GM18951 (cell line): ENCODE data around the gene SLC16A11.

Experiments
- POLR2A ChIP-seq: IDR thresholded peaks from 4 replicates; pipeline ENCODE4 v1.6.1; 2011; ENCODE audit warnings: mild to moderate bottlenecking; ENCODE audit not compliant: insufficient read length, insufficient read depth; ENCODE audit errors: extremely low read depth
- in situ Hi-C: fragments of 300-500 bp; cut with MboI; formaldehyde crosslinking; loops from one replicate; pipeline ENCODE4 v1.12.0; 2022; ENCODE audit warnings: low sequenced_read_pairs, mixed read lengths, inconsistent platforms; ENCODE audit not compliant: unreplicated experiment

Gene SLC16A11

DNA sequence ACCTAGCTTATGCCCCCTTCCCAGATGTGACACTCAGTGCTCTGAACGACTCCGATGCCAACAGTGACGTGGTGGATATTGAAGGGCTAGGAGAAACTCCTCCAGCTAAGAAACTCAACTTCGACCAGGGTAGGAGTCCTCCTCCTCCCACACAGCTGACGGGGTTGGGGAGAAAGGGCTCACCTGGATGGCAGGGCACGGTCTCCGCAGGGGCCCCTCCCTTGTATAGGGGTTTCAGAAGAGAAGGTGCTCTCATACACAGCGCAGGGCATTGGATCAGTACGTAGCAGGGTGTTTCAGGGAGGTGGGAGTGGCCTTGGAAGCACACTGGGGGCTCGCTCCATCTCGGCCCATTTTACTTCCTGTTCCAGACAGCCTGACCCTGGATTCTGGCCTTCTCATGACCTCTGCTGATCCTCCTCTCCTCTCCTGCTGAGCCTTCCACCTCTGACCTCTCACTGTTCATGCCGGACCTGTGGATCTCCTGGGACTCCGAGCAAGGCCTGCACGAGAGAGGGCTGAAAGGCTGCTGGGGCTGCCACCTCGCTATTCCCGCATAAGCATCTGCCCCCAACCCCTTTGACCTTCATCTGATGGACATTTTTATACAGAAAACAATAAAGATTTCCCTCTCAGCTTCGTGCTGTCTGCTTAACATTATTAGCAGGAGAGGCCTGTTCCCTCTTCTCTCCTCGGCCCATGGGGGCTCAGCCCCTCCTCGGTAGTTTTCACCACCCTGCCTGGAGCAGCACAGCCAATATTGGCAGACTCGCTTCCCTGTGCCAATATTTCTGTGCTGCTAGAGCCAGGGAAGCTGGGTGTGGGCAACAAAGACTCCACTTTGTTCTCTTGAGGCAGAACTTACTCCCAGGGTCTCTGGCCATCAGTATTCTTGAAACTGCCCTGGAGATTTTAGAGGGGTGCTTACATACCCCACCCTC, 26.7 kb downstream of the SLC16A11 start:
- in situ Hi-C loops = no loop called here
- TF ChIP-seq POLR2A = no peak

DNA sequence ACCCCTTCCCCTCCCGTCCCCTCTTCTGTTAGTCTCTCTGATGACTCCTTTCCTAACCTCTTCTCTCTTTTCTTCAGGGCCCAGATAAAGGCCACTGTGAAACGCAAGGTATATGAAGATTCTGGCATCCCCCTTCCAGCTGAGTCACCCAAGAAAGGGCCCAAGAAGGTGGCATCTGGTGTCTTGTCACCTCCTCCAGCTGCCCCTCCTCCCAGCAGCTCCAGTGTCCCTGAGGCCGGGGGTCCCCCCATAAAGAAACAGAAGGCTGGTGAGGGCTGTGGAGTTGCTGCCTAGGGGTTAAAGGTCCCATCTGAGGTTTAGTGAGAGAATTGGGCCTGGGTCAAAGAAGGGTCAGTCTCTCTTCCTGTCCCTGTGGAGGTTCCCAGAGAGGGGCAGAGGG, 27.5 kb downstream of the SLC16A11 start:
- no peak for TF ChIP-seq POLR2A
- in situ Hi-C loops = no loop called here

DNA sequence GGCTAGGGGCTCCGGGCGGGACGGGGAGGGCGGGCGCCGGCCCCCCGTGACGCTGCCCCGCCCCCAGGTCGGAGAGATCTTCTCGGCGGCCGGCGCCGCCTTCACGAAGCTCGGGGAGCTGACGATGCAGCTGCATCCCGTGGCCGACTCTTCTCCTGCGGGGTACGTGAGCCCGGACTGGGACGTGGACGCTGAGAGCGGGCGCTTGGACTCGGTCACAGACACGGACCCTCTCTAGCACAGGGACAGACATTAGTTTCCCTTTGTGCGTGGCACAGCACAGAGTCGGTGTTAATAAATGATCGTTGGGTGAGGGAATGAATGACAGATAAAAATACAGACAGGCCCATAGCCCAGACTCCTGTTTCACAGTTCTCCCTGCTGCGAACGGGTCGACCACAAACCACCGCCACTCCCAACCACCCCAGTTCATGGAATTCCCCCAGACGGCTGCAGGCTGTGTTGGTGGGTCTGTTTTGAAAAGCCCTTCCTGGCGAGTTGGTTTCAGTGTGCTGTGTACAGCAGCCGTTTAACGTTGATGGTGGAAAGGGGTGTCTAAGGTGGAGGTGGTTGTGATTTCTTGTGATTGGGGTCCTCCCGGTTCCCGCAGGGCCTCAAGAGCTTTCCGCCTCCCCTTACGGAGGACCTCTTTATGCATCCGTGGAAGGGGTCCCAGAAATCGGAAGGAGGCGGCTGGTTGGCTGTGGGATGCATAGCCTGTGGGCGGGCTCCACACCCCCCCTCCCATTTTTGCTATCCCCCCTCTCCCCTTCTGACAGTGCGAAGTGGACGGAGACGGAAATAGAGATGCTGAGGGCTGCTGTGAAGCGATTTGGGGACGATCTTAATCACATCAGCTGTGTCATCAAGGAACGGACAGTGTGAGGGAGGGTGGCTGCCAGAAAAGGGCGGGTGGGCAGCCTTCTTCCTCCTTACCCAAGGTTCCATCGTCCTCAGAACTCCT, 28.6 kb downstream of the SLC16A11 start:
- peak; percentile 77 for TF ChIP-seq POLR2A

DNA sequence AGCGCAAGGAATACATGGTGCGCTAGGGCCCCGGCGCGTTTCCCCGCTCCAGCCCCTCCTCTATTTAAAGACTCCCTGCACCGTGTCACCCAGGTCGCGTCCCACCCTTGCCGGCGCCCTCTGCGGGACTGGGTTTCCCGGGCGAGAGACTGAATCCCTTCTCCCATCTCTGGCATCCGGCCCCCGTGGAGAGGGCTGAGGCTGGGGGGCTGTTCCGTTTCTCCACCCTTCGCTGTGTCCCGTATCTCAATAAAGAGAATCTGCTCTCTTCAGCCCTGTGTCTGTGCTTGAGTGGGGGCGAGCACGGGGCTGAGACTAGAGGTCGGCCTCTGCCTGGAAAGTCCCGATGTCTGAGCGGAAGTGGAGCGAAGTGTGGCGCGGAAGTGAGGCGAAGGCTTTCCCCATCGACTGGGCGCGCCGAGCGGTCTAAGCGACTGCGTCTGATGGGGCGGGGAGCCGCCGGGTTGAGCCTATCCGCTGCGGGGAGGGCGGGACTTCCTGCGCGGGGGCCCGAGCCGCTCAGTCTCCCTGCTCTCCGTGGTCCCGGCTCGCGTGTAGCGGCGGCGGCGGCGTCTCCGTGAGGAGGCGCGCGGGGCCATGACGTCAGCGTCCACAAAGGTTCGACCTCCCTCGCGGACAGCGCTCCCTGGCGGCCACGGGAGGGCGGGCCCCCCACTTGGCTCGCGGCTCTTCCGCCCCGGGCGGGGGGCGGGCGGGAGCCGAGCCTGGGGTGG, 29.5 kb downstream of the SLC16A11 start:
- in situ Hi-C loops = no loop called here
- TF ChIP-seq POLR2A = peak; percentile 83

More for the DNA sequence above, 28.6 kb downstream of the SLC16A11 start:
- in situ Hi-C loops = no loop called here

DNA sequence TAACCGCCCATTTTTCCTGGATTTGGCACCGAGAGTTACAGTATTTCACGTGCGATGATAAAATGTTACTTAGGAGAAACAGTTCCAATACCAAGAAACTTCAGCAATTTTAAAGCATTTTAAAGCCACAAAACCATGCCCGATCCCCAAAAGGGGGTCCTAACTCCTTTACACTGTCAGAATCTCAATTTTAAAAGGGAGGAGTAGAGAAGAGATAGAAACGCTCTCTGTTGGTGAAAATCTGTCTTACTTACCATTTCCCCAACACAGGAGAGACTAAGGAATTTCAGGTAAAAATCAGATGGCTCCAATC, 32.0 kb downstream of the SLC16A11 start:
- TF ChIP-seq POLR2A = no peak
- in situ Hi-C loops = no loop called here

DNA sequence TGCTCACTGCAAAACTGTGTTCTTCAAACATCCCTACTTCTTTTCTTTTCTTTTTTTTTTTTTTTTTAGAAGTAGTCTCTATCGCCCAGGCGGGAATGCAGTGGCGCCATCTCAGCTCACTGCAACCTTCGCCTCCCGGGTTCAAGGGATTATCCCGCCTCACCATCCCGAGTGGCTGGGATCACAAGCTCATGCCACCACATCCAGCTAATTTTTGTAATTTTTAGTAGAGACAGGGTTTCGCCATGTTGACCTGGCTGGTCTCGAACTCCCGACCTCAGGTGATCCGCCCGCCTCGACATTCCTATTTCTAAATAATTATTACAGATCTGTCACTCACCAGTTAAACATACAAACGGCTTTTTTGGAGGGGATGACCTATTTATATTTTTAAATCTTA, 32.5 kb downstream of the SLC16A11 start:
- no peak for TF ChIP-seq POLR2A
- in situ Hi-C loops = no loop called here

DNA sequence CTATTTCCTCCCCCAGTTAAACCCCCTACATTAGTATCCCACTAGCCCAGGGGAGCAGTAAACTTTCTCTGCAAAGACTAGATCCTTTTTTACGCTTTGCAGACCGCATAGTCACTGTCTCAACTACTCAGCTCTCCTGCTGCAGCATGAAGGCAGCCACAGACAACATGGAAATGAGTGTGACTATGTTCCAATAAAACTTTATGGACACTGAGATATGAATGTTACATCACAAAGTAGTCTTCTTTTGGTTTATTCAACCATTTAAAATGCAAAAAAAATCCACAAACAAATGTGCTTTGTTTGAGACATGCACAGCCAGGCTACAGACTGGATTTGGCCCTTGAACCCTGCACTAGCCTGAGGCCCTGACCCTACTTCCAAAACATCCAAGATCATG, 33.4 kb downstream of the SLC16A11 start:
- no peak for TF ChIP-seq POLR2A
- in situ Hi-C loops = no loop called here

DNA sequence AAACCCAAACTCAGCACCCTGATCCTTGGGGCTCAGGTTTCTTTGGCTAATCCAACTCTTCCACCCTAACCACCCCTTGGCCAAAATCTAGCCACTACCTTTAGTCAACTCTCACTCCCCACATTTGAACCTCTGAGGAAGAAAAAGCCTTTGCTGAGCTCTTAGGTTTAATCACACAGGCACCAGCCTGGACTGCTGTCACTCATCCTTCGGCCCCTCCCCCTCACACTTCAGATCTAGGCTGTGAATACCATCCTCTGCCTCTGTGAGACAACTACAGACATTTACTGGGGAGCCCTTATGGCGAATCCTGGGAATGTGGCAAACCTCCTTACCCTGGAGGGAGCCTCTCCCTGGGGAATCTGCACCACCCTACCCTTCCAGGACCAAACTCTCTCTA, 36.7 kb downstream of the SLC16A11 start:
- in situ Hi-C loops = loop anchor here (10.0 kb wide), 1 partner anchor 92 kb away; no protein-coding TSS in a partner anchor
- TF ChIP-seq POLR2A = no peak

DNA sequence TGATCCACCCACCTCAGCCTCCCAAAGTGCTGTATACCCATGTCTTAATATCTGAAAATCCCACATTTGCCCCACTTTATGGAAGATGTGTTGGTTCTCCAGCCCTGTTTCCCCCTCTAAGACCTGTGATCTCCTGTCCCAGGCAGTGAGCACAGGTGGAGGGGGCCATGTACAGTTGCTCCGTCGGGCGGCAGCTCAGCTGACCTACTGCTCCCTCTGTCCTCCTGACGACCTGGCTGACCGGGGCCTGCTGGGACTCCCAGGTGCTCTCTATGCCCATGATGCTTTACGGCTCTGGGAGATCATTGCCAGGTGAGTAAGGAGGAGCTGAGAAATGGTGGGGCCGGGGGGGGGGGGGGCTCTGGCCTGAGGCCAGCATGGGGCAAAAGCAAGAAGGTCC, 38.2 kb downstream of the SLC16A11 start:
- TF ChIP-seq POLR2A = no peak
- in situ Hi-C loops = loop anchor here (10.0 kb wide), 1 partner anchor 91 kb away; no protein-coding TSS in a partner anchor

DNA sequence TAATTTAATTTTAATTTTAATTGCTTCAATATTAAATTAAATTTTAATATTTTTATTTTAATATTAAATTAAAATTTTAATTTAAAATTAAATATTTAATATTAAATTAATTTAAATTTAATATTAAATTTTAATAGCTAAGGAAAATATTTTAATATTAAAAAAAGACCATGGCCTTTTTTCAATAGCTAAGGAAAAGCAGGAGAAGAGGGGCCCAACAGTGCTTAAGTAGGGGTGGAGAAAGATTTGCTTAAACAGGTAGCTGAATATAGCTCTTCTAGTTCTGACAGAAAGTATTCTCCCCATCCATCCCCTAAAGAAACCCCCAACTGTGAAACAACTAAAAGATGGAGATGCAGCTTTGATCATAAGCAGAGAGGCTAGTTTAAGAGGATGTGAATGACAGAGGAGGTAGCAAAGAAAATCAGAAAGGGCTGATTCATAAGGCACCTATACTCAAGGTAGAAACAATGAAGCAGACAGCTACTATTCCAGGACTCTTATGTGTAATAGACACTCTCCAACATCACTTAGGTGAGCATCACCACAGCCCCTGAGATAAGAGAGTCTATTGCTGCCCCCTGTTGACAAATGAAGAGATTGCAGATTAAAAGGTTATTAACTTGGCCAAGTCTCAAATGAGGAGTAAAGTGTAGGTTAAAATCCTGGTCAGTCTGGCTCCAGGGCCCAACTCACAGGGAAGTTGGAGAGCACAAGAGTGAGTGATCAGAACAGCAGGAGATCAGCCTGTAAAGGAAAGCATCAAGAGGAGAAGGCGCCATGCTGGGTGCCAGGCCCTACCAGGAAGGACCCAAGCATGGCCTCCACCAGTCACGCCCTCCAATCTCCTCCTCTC, 39.3 kb downstream of the SLC16A11 start:
- in situ Hi-C loops = loop anchor here (10.0 kb wide), 1 partner anchor 90 kb away; no protein-coding TSS in a partner anchor
- no peak for TF ChIP-seq POLR2A

DNA sequence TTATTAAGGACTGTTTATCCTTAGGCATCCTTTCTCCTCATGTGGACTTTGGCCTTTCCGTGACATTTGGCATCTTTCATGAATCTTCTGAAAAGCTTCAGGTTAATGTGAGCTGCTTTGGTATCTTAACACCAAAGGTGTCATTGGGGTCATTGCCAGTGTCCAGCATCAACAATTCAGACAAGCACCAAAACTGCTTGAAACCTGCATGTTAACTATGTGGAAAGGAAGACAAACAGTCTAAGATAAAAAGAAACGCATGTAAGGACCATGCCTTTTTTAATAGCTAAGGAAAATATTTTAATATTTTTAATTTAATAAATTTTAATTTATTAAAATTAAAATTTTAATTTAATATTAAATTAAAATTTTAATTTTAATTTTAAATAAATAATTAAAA, 40.1 kb downstream of the SLC16A11 start:
- in situ Hi-C loops = loop anchor here (10.0 kb wide), 1 partner anchor 89 kb away; no protein-coding TSS in a partner anchor
- TF ChIP-seq POLR2A = no peak
